Peyer's patch (tissue), 4 donors: ENCODE results near the gene FUBP1. TPM values are rescaled to one million over a fixed set of nuclear protein-coding genes. Genes with fewer than 3 reads are reported as not detected.

Experiments
- DNase-seq, 3 donors: peaks; one replicate each; pipeline ENCODE4 v3.0.0-alpha.2; 2017 to 2019
- H3K27ac ChIP-seq, 4 donors: fragments of 200-600 bp; sonication (generic); one replicate each; pipeline ENCODE4 v1.5.1; 2016 to 2019
- H3K27me3 ChIP-seq, 2 donors: fragments of 200-600 bp; sonication (generic); one replicate each; pipeline ENCODE4 v1.5.1; 2019
- H3K36me3 ChIP-seq, 3 donors: fragments of 200-600 bp; sonication (generic); one replicate each; pipeline ENCODE4 v1.5.1; 2016 to 2019
- H3K4me1 ChIP-seq, 4 donors: fragments of 200-600 bp; sonication (generic); one replicate each; pipeline ENCODE4 v1.5.1; 2016 to 2019
- H3K4me3 ChIP-seq, 4 donors: fragments of 200-600 bp; sonication (generic); 1 replicate in 3 of 4; 2 replicates in 1 of 4; pipeline ENCODE4 v1.5.1; 2016 to 2019; ENCODE audit warnings: mild to moderate bottlenecking in 1 of 4
- H3K9me3 ChIP-seq, 4 donors: fragments of 200-600 bp; sonication (generic); one replicate each; pipeline ENCODE4 v1.5.1; 2016 to 2019; ENCODE audit warnings: mild to moderate bottlenecking in 1 of 4
- CTCF ChIP-seq, 6 experiments: fragments of 450-650 bp in 4 of 6; fragments of 200-600 bp in 2 of 6; sonication (generic) in 1 of 6; IDR thresholded peaks; one replicate each; pipeline ENCODE4 v1.5.1; 2017 to 2019; ENCODE audit warnings: antibody characterized with exemption in 6 of 6, mild to moderate bottlenecking in 3 of 6, moderate library complexity in 1 of 6
- POLR2A ChIP-seq, 2 donors: fragments of 450-650 bp; IDR thresholded peaks; one replicate each; pipeline ENCODE4 v1.5.1; 2017; ENCODE audit warnings: antibody characterized with exemption in 2 of 2, mild to moderate bottlenecking in 2 of 2, moderate library complexity in 2 of 2
- total RNA-seq, 4 donors: library from RNA; depleted of rRNA; stranded (reverse); fragments of >200 nt; gene quantifications; one replicate each; pipeline ENCODE4 v1.1.0, GENCODE V29; 2016

FUBP1 gene
- total RNA-seq, 4 donors from 2014 or later = 76.4 to 196 (median 129) TPM

- no peak for DNase-seq
- Histone ChIP-seq H3K36me3 (no peaks in the 10 kb centered on the region), H3K27ac (no peak overlapping the region), H3K27me3 (no peaks in the 10 kb centered on the region), H3K4me3 (no peak overlapping the region), H3K4me1 (no peaks in the 10 kb centered on the region), H3K9me3 (no peaks in the 10 kb centered on the region)
- TF ChIP-seq CTCF (IDR thresholded peaks at IDR 0.05) (no peak), POLR2A (IDR thresholded peaks at IDR 0.05) (no peak)
Measured at GRCh38 chr1:77994117-77994705, 15.3 kb upstream of the FUBP1 start.

- Histone ChIP-seq H3K4me3 (no peak overlapping the region), H3K36me3 (no peaks in the 10 kb centered on the region), H3K27ac (no peak overlapping the region), H3K9me3 (no peaks in the 10 kb centered on the region), H3K27me3 (no peaks in the 10 kb centered on the region), H3K4me1 (no peaks in the 10 kb centered on the region)
- DNase-seq = no peak
- TF ChIP-seq CTCF (IDR thresholded peaks at IDR 0.05) = no peak
- no peak for TF ChIP-seq POLR2A (IDR thresholded peaks at IDR 0.05)
Measured at GRCh38 chr1:77991638-77992037, 12.8 kb upstream of the FUBP1 start.

DNA sequence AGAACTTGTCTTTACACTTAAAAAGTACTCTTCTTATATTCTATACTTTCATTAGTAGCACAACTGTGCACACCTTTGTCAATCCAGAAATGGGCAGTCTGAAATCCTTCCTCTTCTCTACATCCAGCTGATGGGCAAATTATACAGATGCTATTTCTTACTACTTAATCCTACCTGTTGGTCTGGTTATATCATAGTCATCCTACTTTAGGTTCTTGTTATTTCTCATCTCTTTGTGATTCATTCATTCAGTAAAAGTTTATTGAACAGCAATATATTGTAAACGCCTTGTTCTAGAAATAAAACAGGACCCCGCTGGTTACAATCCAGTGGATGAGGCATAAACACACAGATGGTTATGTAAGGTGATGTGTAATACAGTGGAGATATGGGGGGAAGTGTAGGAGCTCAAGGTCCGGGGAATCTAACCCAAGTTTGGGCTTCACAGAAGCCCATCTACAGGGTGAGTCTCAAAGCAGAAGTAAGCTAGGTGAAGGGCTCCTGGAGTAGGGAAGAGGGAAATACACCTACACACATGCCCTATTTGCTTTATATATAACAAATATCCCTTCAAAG lies 11.8 kb upstream of the FUBP1 start:
- H3K4me3 ChIP-seq = no peak overlapping the region
- H3K4me1 ChIP-seq = no peaks in the 10 kb centered on the region
- no peaks in the 10 kb centered on the region for H3K36me3 ChIP-seq
- no peak overlapping the region for H3K27ac ChIP-seq
- no peak for DNase-seq
- TF ChIP-seq CTCF (IDR thresholded peaks at IDR 0.05) (no peak), POLR2A (IDR thresholded peaks at IDR 0.05) (no peak)
- H3K27me3 ChIP-seq = no peaks in the 10 kb centered on the region
- no peaks in the 10 kb centered on the region for H3K9me3 ChIP-seq

GRCh38 chr1:77989744-77990143 lies 10.9 kb upstream of the FUBP1 start:
- TF ChIP-seq POLR2A (IDR thresholded peaks at IDR 0.05) (no peak), CTCF (IDR thresholded peaks at IDR 0.05) (no peak)

DNA sequence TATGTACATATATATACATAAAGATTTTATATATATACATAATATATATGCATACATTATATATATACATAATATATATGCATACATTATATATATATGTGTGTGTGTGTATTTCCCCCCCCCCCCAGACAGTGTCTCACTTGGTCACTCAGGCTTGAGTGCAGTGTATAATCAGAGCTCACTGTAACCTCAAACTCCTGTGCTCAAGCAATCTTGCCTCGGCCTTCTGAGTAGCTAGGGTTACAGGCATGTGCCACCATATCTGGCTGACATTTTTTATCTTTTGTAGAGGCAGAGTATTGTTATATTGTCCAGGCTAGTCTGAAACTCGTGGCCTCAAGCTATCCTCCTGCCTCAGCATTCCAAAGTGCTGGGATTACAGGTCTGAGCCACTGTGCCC lies 9.0 kb upstream of the FUBP1 start:
- no peak overlapping the region for H3K27ac ChIP-seq
- TF ChIP-seq CTCF (IDR thresholded peaks at IDR 0.05) (no peak), POLR2A (IDR thresholded peaks at IDR 0.05) (no peak)
- no peak for DNase-seq
- H3K4me3 ChIP-seq = no peak overlapping the region
- H3K9me3 ChIP-seq = no peaks in the 10 kb centered on the region
- H3K27me3 ChIP-seq = no peaks in the 10 kb centered on the region
- H3K4me1 ChIP-seq = no peaks in the 10 kb centered on the region
- no peaks in the 10 kb centered on the region for H3K36me3 ChIP-seq

More at GRCh38 chr1:77989744-77990143, 10.9 kb upstream of the FUBP1 start:
- Histone ChIP-seq H3K4me1 (no peaks in the 10 kb centered on the region), H3K36me3 (no peaks in the 10 kb centered on the region), H3K4me3 (no peak overlapping the region), H3K27ac (no peak overlapping the region), H3K9me3 (no peaks in the 10 kb centered on the region), H3K27me3 (no peaks in the 10 kb centered on the region)
- no peak for DNase-seq
